Glomerular visceral epithelial cell (primary cell): ENCODE measurements around the gene MBD4.
"Not testable (repeated sequence)": the region's sequence is repeated elsewhere in the genome, so short reads cannot be mapped to it uniquely, and the experiment has no call there.

Experiments used
- DNase-seq: peaks from one replicate; pipeline ENCODE4 v3.0.0-alpha.2; 2016; ENCODE audit errors: extremely low spot score

The MBD4 gene

GRCh38 chr3:129439817-129440617 lies at the start of gene MBD4, which contains the start of gene IFT122:
Gene MBD4, minus strand, starts transcription at chr3:129439948. Its CDS starts 115 bp downstream, at chr3:129439833.
Gene IFT122, plus strand, starts transcription at chr3:129440224. Its CDS starts 107 bp downstream, at chr3:129440331.
- peak; percentile 99 for DNase-seq

GRCh38 chr3:129489258-129489657 lies 49.5 kb upstream of the MBD4 start:
- DNase-seq: not testable (repeated sequence)

GRCh38 chr3:129487868-129488335 lies 48.2 kb upstream of the MBD4 start:
- not testable (repeated sequence) for DNase-seq

- DNase-seq: no peak
These were observed 47.6 kb upstream of the MBD4 start for GRCh38 chr3:129487183-129487867.

- no peak for DNase-seq
These were observed 46.9 kb upstream of the MBD4 start for GRCh38 chr3:129486664-129487035.

- no peak for DNase-seq
These were observed 46.2 kb upstream of the MBD4 start for GRCh38 chr3:129485721-129486663.

- not testable (repeated sequence) for DNase-seq
These were observed 45.4 kb upstream of the MBD4 start for GRCh38 chr3:129485146-129485545.

GRCh38 chr3:129483870-129484269 lies 44.1 kb upstream of the MBD4 start:
- DNase-seq: no peak

GRCh38 chr3:129482721-129483120 lies 43.0 kb upstream of the MBD4 start:
- DNase-seq: no peak

- no peak for DNase-seq
These were observed 42.1 kb upstream of the MBD4 start for GRCh38 chr3:129481766-129482332.

GRCh38 chr3:129481225-129481765 lies 41.5 kb upstream of the MBD4 start:
- DNase-seq: not testable (repeated sequence)

- DNase-seq: no peak
These were observed 36.8 kb upstream of the MBD4 start for GRCh38 chr3:129476586-129476985.

GRCh38 chr3:129475863-129476262 lies 36.1 kb upstream of the MBD4 start:
- no peak for DNase-seq

GRCh38 chr3:129474984-129475804 lies 35.4 kb upstream of the MBD4 start:
- peak; percentile 10 for DNase-seq

- DNase-seq: no peak
These were observed 34.0 kb upstream of the MBD4 start for GRCh38 chr3:129473769-129474152.

- no peak for DNase-seq
These were observed 33.5 kb upstream of the MBD4 start for GRCh38 chr3:129473067-129473768.

- DNase-seq: peak; percentile 17
These were observed 31.1 kb upstream of the MBD4 start for GRCh38 chr3:129470861-129471260.

- no peak for DNase-seq
These were observed 29.3 kb upstream of the MBD4 start for GRCh38 chr3:129469026-129469425.

GRCh38 chr3:129467932-129468331 lies 28.2 kb upstream of the MBD4 start:
- DNase-seq: no peak

- DNase-seq: no peak
These were observed 24.0 kb upstream of the MBD4 start for GRCh38 chr3:129463716-129464115.
